ENCODE results near the gene DYNC1LI2. TPM values are rescaled to one million over a fixed set of nuclear protein-coding genes. Genes with fewer than 3 reads are reported as not detected.
A peak's percentile ranks its signal among the peaks of the same experiment; 100 is the strongest.
"Not testable (repeated sequence)": the region's sequence is repeated elsewhere in the genome, so short reads cannot be mapped to it uniquely, and the experiment has no call there.

DYNC1LI2 gene
- polyA plus RNA-seq (2013, experiment 1 of 2) = 154 TPM
- polyA plus RNA-seq (2013, experiment 2 of 2) = 164 TPM

DNA sequence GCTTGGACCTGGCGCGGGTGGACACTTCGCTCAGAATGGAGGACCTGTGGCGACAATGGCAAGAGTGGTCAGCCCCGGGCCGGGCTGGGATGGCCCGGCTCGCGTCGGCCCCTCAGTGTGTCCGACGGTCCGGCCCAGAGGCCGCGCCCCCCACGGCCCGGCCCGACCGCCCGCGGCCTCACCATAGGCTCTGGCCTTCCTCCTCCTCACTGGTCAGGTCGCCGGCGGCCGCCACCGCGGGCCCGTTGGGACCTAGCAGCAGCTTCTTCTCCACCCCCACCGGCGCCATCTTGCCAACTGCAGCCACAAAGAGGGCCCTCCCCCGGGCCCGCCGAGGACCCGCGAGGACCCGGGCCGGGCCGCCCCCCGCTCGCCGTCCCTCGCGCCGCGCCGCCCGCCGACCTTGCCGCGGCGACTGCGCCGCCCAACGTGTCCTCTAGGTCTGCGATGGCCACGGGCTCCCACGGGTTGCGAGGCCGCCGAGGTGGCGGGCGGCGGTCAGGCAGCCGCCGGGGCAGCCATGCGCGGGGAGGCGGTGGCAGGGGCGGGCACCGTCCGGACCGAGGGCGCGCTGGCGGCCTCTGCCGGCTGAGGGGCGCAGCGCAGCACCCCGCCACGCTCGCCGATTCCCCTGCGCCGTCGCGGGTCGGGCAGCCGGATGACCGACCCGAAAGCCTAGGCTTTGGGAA, at the start of gene DYNC1LI2:
Gene DYNC1LI2 (minus strand): TSS at position 307 of the 689 bp plus-strand sequence. CDS start 18 bp downstream, at position 289.
- H3K27ac ChIP-seq (replicated peaks; ENCODE audit: low read length) = peak within 1 kb of the TSS; percentile 64
- H3K79me1 ChIP-seq (ENCODE audit: low read depth, low read length) = peaks cover 5% of the 10 kb centered on the region
- peak within 1 kb of the TSS; percentile 99 for H3K18ac ChIP-seq (ENCODE audit: low read length)
- no peak within 1 kb of the TSS for H2BK120ac ChIP-seq (ENCODE audit: low read depth, low read length)
- H3K4me2 ChIP-seq (ENCODE audit: insufficient read depth, low read length, poor library complexity, severe bottlenecking) = peak within 1 kb of the TSS; percentile 77
- peak within 1 kb of the TSS; percentile 98 to 99 for H3K4me3 ChIP-seq (ENCODE audit: low read length in 2 of 2)
- peaks cover 0 to 22% (median 3%) of the 10 kb centered on the region in 3 experiments for H3K27me3 ChIP-seq (ENCODE audit: control insufficient read depth in 3 of 3, insufficient read depth in 3 of 3, low read depth in 1 of 3, low read length in 3 of 3)
- H3K4me1 ChIP-seq (ENCODE audit: control insufficient read depth in 2 of 2, insufficient read depth in 1 of 2, low read depth in 1 of 2, low read length in 2 of 2) = peaks cover 4 to 9% of the 10 kb centered on the region in 2 donors
- H2AFZ ChIP-seq (ENCODE audit: low read length) = peak within 1 kb of the TSS; percentile 96
- no peak within 1 kb of the TSS for H4K8ac ChIP-seq (ENCODE audit: low read depth, low read length)
- peak within 1 kb of the TSS; percentile 80 for H3K4ac ChIP-seq (ENCODE audit: low read length)
- no CpG with 5 or more reads among the region's 90 CpGs for WGBS, 2 donors (ENCODE audit: extremely low coverage in 2 of 2, insufficient read length in 2 of 2, insufficient replicate concordance in 1 of 2)
- no peaks in the 10 kb centered on the region for H3K9me3 ChIP-seq (replicated peaks in 1 of 2; ENCODE audit: control insufficient read depth in 2 of 2, insufficient read depth in 1 of 2, low read depth in 1 of 2, low read length in 2 of 2)
- peaks cover 15 to 42% of the 10 kb centered on the region in 2 donors for H3K36me3 ChIP-seq (replicated peaks in 1 of 2; ENCODE audit: control insufficient read depth in 2 of 2, insufficient read depth in 2 of 2, low read length in 2 of 2)
- H2BK5ac ChIP-seq (ENCODE audit: low read length) = peak within 1 kb of the TSS; percentile 83
- H2BK15ac ChIP-seq (ENCODE audit: low read length) = peak within 1 kb of the TSS; percentile 56
- peak; percentile 69 for DNase-seq (ENCODE audit: low spot score)
- H3K23ac ChIP-seq (ENCODE audit: low read depth, low read length, poor library complexity) = peak within 1 kb of the TSS; percentile 61
- peak within 1 kb of the TSS; percentile 79 for H2AK5ac ChIP-seq (ENCODE audit: low read depth, low read length)
- no peak within 1 kb of the TSS for H2BK12ac ChIP-seq (ENCODE audit: low read length)
- peak within 1 kb of the TSS; percentile 56 for H3K14ac ChIP-seq (ENCODE audit: low read length)
- H4K91ac ChIP-seq (ENCODE audit: low read depth, low read length, poor library complexity) = peak within 1 kb of the TSS; percentile 15
- H3K9ac ChIP-seq (ENCODE audit: low read depth, low read length, poor library complexity) = peak within 1 kb of the TSS; percentile 94

DNA sequence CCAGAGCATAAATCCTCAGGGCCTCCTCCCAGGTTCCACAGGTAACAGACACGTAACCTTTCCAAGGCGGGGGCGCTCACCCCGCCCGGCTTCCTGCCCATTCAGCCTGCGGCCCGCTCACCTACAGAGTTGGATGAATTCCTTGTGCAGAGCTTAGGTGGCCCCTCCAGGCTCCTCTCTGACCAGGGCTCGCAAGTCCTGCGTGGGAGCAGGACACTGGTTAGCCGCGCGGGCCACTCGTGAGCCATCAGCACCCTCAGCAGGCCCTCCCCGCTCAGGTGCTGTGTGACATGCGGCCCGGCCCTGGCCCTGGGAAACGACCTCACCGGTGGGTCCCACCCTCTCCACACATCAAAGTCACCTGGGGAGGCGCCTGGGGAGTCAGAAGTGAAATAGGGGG, 49.4 kb upstream of the DYNC1LI2 start:
- H3K23ac ChIP-seq (ENCODE audit: low read depth, low read length, poor library complexity) = no peak overlapping the region
- no peak overlapping the region for H2AK5ac ChIP-seq (ENCODE audit: low read depth, low read length)
- WGBS, 2 donors (ENCODE audit: extremely low coverage in 2 of 2, insufficient read length in 2 of 2, insufficient replicate concordance in 1 of 2) = no CpG with 5 or more reads among the region's 19 CpGs
- no peak overlapping the region for H3K27ac ChIP-seq (replicated peaks; ENCODE audit: low read length)
- H2BK12ac ChIP-seq (ENCODE audit: low read length) = no peak overlapping the region
- no peak overlapping the region for H3K4ac ChIP-seq (ENCODE audit: low read length)
- no peak overlapping the region for H2AFZ ChIP-seq (ENCODE audit: low read length)
- no peak overlapping the region for H4K91ac ChIP-seq (ENCODE audit: low read depth, low read length, poor library complexity)
- no peak overlapping the region for H3K9ac ChIP-seq (ENCODE audit: low read depth, low read length, poor library complexity)
- no peak overlapping the region for H3K4me3 ChIP-seq (ENCODE audit: low read length in 2 of 2)
- H2BK5ac ChIP-seq (ENCODE audit: low read length) = no peak overlapping the region
- H3K79me1 ChIP-seq (ENCODE audit: low read depth, low read length) = no peaks in the 10 kb centered on the region
- no peak overlapping the region for H4K8ac ChIP-seq (ENCODE audit: low read depth, low read length)
- no peak overlapping the region for H3K4me2 ChIP-seq (ENCODE audit: insufficient read depth, low read length, poor library complexity, severe bottlenecking)
- peaks cover 23 to 47% of the 10 kb centered on the region in 2 donors for H3K36me3 ChIP-seq (replicated peaks in 1 of 2; ENCODE audit: control insufficient read depth in 2 of 2, insufficient read depth in 2 of 2, low read length in 2 of 2)
- no peaks in the 10 kb centered on the region for H3K27me3 ChIP-seq (ENCODE audit: control insufficient read depth in 3 of 3, insufficient read depth in 3 of 3, low read depth in 1 of 3, low read length in 3 of 3)
- H2BK120ac ChIP-seq (ENCODE audit: low read depth, low read length) = no peak overlapping the region
- no peak overlapping the region for H3K14ac ChIP-seq (ENCODE audit: low read length)
- no peak for DNase-seq (ENCODE audit: low spot score)
- H3K4me1 ChIP-seq (ENCODE audit: control insufficient read depth in 2 of 2, insufficient read depth in 1 of 2, low read depth in 1 of 2, low read length in 2 of 2) = no peaks in the 10 kb centered on the region
- no peak overlapping the region for H2BK15ac ChIP-seq (ENCODE audit: low read length)
- H3K18ac ChIP-seq (ENCODE audit: low read length) = peak overlapping the region; percentile 48
- no peaks in the 10 kb centered on the region for H3K9me3 ChIP-seq (replicated peaks in 1 of 2; ENCODE audit: control insufficient read depth in 2 of 2, insufficient read depth in 1 of 2, low read depth in 1 of 2, low read length in 2 of 2)

DNA sequence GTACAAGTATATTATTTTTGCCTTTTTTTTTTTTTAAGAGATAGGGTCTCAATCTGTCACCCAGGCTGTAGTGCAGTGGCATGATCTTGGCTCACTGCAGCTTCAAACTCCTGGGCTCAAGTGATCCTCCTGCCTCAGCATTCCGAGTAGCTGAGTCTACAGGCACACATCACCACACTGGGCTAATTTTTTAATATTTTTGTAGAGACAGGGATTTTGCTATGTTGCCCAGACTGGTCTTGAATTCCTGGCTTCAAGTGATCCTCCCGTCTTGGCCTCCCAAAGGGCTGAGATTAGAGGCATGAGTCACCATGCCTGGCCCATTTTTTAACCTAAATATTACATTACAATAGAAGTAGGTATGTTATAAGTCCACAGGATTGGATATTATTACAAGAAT, 46.8 kb upstream of the DYNC1LI2 start:
- H4K91ac ChIP-seq (ENCODE audit: low read depth, low read length, poor library complexity) = no peak overlapping the region
- no peaks in the 10 kb centered on the region for H3K27me3 ChIP-seq (ENCODE audit: control insufficient read depth in 3 of 3, insufficient read depth in 3 of 3, low read depth in 1 of 3, low read length in 3 of 3)
- H2BK15ac ChIP-seq (ENCODE audit: low read length) = no peak overlapping the region
- no peak overlapping the region for H3K4ac ChIP-seq (ENCODE audit: low read length)
- no peak overlapping the region for H2AFZ ChIP-seq (ENCODE audit: low read length)
- no peak for DNase-seq (ENCODE audit: low spot score)
- no peak overlapping the region for H2BK12ac ChIP-seq (ENCODE audit: low read length)
- no peak overlapping the region for H3K9ac ChIP-seq (ENCODE audit: low read depth, low read length, poor library complexity)
- H3K14ac ChIP-seq (ENCODE audit: low read length) = no peak overlapping the region
- no peaks in the 10 kb centered on the region for H3K79me1 ChIP-seq (ENCODE audit: low read depth, low read length)
- H3K27ac ChIP-seq (replicated peaks; ENCODE audit: low read length) = no peak overlapping the region
- peaks cover 9 to 21% of the 10 kb centered on the region in 2 donors for H3K36me3 ChIP-seq (replicated peaks in 1 of 2; ENCODE audit: control insufficient read depth in 2 of 2, insufficient read depth in 2 of 2, low read length in 2 of 2)
- H3K9me3 ChIP-seq (replicated peaks in 1 of 2; ENCODE audit: control insufficient read depth in 2 of 2, insufficient read depth in 1 of 2, low read depth in 1 of 2, low read length in 2 of 2) = no peaks in the 10 kb centered on the region
- H2BK120ac ChIP-seq (ENCODE audit: low read depth, low read length) = no peak overlapping the region
- no peak overlapping the region for H3K18ac ChIP-seq (ENCODE audit: low read length)
- WGBS, 2 donors (ENCODE audit: extremely low coverage in 2 of 2, insufficient read length in 2 of 2, insufficient replicate concordance in 1 of 2) = no CpG with 5 or more reads among the region's 2 CpGs
- H3K23ac ChIP-seq (ENCODE audit: low read depth, low read length, poor library complexity) = no peak overlapping the region
- no peak overlapping the region for H4K8ac ChIP-seq (ENCODE audit: low read depth, low read length)
- no peak overlapping the region for H2AK5ac ChIP-seq (ENCODE audit: low read depth, low read length)
- H3K4me2 ChIP-seq (ENCODE audit: insufficient read depth, low read length, poor library complexity, severe bottlenecking) = no peak overlapping the region
- no peaks in the 10 kb centered on the region for H3K4me1 ChIP-seq (ENCODE audit: control insufficient read depth in 2 of 2, insufficient read depth in 1 of 2, low read depth in 1 of 2, low read length in 2 of 2)
- no peak overlapping the region for H2BK5ac ChIP-seq (ENCODE audit: low read length)
- H3K4me3 ChIP-seq (ENCODE audit: low read length in 2 of 2) = no peak overlapping the region

DNA sequence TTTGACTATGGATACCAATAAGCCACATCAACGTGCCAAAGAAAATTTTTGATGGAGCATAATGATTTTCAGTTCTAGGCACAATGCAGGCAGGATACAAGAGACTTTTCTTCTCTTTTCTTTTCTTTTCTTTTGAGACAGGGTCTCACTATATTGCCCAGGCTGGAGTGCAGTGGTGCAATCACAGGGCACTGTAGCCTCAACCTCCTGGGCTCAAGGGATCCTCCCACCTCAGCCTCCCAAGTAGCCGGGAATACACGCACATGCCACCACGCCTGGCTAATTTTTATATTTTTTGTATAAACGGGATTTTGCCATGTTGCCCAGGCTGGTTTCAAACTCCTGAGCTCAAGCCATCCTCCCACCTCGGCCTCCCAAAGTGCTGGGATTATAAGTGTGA, 42.6 kb upstream of the DYNC1LI2 start:
- DNase-seq (ENCODE audit: low spot score); H3K18ac ChIP-seq (ENCODE audit: low read length); H2BK12ac ChIP-seq (ENCODE audit: low read length); H2BK15ac ChIP-seq (ENCODE audit: low read length); H3K36me3 ChIP-seq (replicated peaks in 1 of 2; ENCODE audit: control insufficient read depth in 2 of 2, insufficient read depth in 2 of 2, low read length in 2 of 2); H3K9ac ChIP-seq (ENCODE audit: low read depth, low read length, poor library complexity); H3K79me1 ChIP-seq (ENCODE audit: low read depth, low read length); H2AK5ac ChIP-seq (ENCODE audit: low read depth, low read length); H3K23ac ChIP-seq (ENCODE audit: low read depth, low read length, poor library complexity); H3K9me3 ChIP-seq (replicated peaks in 1 of 2; ENCODE audit: control insufficient read depth in 2 of 2, insufficient read depth in 1 of 2, low read depth in 1 of 2, low read length in 2 of 2); H3K27ac ChIP-seq (replicated peaks; ENCODE audit: low read length); H3K4me1 ChIP-seq (ENCODE audit: control insufficient read depth in 2 of 2, insufficient read depth in 1 of 2, low read depth in 1 of 2, low read length in 2 of 2); H4K8ac ChIP-seq (ENCODE audit: low read depth, low read length); H4K91ac ChIP-seq (ENCODE audit: low read depth, low read length, poor library complexity); H3K4ac ChIP-seq (ENCODE audit: low read length); H3K4me3 ChIP-seq (ENCODE audit: low read length in 2 of 2); H3K14ac ChIP-seq (ENCODE audit: low read length); H2AFZ ChIP-seq (ENCODE audit: low read length); H2BK5ac ChIP-seq (ENCODE audit: low read length); H3K27me3 ChIP-seq (ENCODE audit: control insufficient read depth in 3 of 3, insufficient read depth in 3 of 3, low read depth in 1 of 3, low read length in 3 of 3); H3K4me2 ChIP-seq (ENCODE audit: insufficient read depth, low read length, poor library complexity, severe bottlenecking); H2BK120ac ChIP-seq (ENCODE audit: low read depth, low read length): not testable (repeated sequence)
- WGBS, 2 donors (ENCODE audit: extremely low coverage in 2 of 2, insufficient read length in 2 of 2, insufficient replicate concordance in 1 of 2) = no CpG with 5 or more reads among the region's 6 CpGs
